Cardiac muscle cell (in vitro differentiated cells and primary cell): Measurements from ENCODE around the gene GLE1. TPM values are rescaled to one million over a fixed set of nuclear protein-coding genes. Genes with fewer than 3 reads are reported as not detected.
A peak's percentile ranks its signal among the peaks of the same experiment; 100 is the strongest.

Source experiments
- DNase-seq, 2 donors: peaks; one replicate each; pipeline versions ENCODE4 v3.0.0 to v3.0.0-alpha.2; 2010 to 2017; ENCODE audit warnings: low read depth in 1 of 2, low spot score in 1 of 2
- H3K27ac ChIP-seq: fragments of 200-600 bp; sonication (generic); 2 replicates; pipeline ENCODE4 v1.5.1; 2016
- H3K27me3 ChIP-seq: fragments of 200-600 bp; sonication (generic); 2 replicates; pipeline ENCODE4 v1.6.0; 2016; ENCODE audit warnings: control low read depth
- H3K36me3 ChIP-seq: fragments of 200-600 bp; sonication (generic); 2 replicates; pipeline ENCODE4 v1.5.1; 2016; ENCODE audit warnings: control low read depth
- H3K4me1 ChIP-seq: fragments of 200-600 bp; sonication (generic); 2 replicates; pipeline ENCODE4 v1.8.1; 2017; ENCODE audit warnings: low read depth, mild to moderate bottlenecking, mixed run types
- H3K4me3 ChIP-seq: fragments of 200-600 bp; sonication (generic); 2 replicates; pipeline ENCODE4 v1.5.1; 2016; ENCODE audit warnings: mild to moderate bottlenecking
- H3K9me3 ChIP-seq: fragments of 200-600 bp; sonication (generic); 2 replicates; pipeline ENCODE4 v1.5.1; 2017; ENCODE audit warnings: low read depth, mild to moderate bottlenecking, control low read depth
- CTCF ChIP-seq: IDR thresholded peaks from 2 replicates; pipeline ENCODE4 v1.5.1; 2012; ENCODE audit warnings: low read depth, mild to moderate bottlenecking, low read length
- polyA plus RNA-seq: library from polyadenylated mRNA; unstranded; fragments of >200 nt; fragmentation: Nextera tagmentation; extraction: Ambion mirVana; gene quantifications from 2 replicates; pipeline ENCODE4 v1.2.1, GENCODE V29; 2016
- total RNA-seq: library from RNA; depleted of rRNA; stranded (reverse); fragments of >200 nt; gene quantifications from 2 replicates; pipeline ENCODE4 v1.2.3, GENCODE V29; 2016

The GLE1 gene
- total and polyA plus RNA-seq, 2 experiments from 2014 or later, result 16.3 to 22.4 TPM

- Histone ChIP-seq H3K36me3 (peaks cover 3% of the 10 kb centered on the region), H3K27me3 (no peaks in the 10 kb centered on the region), H3K4me3 (no peak overlapping the region), H3K9me3 (no peaks in the 10 kb centered on the region), H3K27ac (peak overlapping the region; percentile 69), H3K4me1 (peaks cover 30% of the 10 kb centered on the region)
- peak; percentile 62 to 93 for DNase-seq
- TF ChIP-seq CTCF, result no peak
Measured at GRCh38 chr9:128558431-128559310, 54.2 kb downstream of the GLE1 start.

- DNase-seq, result no peak
- H3K9me3 ChIP-seq, result no peaks in the 10 kb centered on the region
- no peak for TF ChIP-seq CTCF
- H3K4me3 ChIP-seq, result no peak overlapping the region
- H3K27me3 ChIP-seq, result no peaks in the 10 kb centered on the region
- peaks cover 38% of the 10 kb centered on the region for H3K36me3 ChIP-seq
- no peak overlapping the region for H3K27ac ChIP-seq
- no peaks in the 10 kb centered on the region for H3K4me1 ChIP-seq
Measured at GRCh38 chr9:128565578-128565977, 61.1 kb downstream of the GLE1 start.

- Histone ChIP-seq H3K9me3 (no peaks in the 10 kb centered on the region), H3K4me3 (no peak overlapping the region), H3K27me3 (no peaks in the 10 kb centered on the region), H3K4me1 (no peaks in the 10 kb centered on the region), H3K27ac (no peak overlapping the region), H3K36me3 (peaks cover 49% of the 10 kb centered on the region)
- TF ChIP-seq CTCF, result no peak
- no peak for DNase-seq
Measured at GRCh38 chr9:128568470-128569078, 64.1 kb downstream of the GLE1 start.

- TF ChIP-seq CTCF, result no peak
- H3K4me3 ChIP-seq, result no peak overlapping the region
- peaks cover 70% of the 10 kb centered on the region for H3K36me3 ChIP-seq
- no peaks in the 10 kb centered on the region for H3K9me3 ChIP-seq
- no peaks in the 10 kb centered on the region for H3K27me3 ChIP-seq
- H3K4me1 ChIP-seq, result no peaks in the 10 kb centered on the region
- no peak overlapping the region for H3K27ac ChIP-seq
- DNase-seq, result no peak
Measured at GRCh38 chr9:128575469-128575868, 71.0 kb downstream of the GLE1 start.

- no peaks in the 10 kb centered on the region for H3K27me3 ChIP-seq
- no peak for DNase-seq
- TF ChIP-seq CTCF, result no peak
- H3K36me3 ChIP-seq, result peaks cover 71% of the 10 kb centered on the region
- no peaks in the 10 kb centered on the region for H3K9me3 ChIP-seq
- no peaks in the 10 kb centered on the region for H3K4me1 ChIP-seq
- H3K27ac ChIP-seq, result no peak overlapping the region
- H3K4me3 ChIP-seq, result no peak overlapping the region
Measured at GRCh38 chr9:128575916-128576315, 71.4 kb downstream of the GLE1 start.
